GM12864 (cell line): ENCODE data around the gene TUSC1.

Experiments
- DNase-seq: peaks from one replicate; pipeline ENCODE4 v3.0.0-alpha.2; 2011; ENCODE audit warnings: low read depth
- H3K4me3 ChIP-seq: 2 replicates; pipeline ENCODE4 v1.5.1; 2011; ENCODE audit warnings: mild to moderate bottlenecking, low read depth, low read length, control low read depth
- TF ChIP-seq, protein P1 (sequence below): IDR thresholded peaks from 2 replicates; pipeline ENCODE4 v1.5.1; 2011; ENCODE audit warnings: low read depth, mild to moderate bottlenecking, moderate library complexity, low read length, control low read depth, inconsistent platforms; ENCODE audit errors: missing control alignments

TUSC1 gene

DNA sequence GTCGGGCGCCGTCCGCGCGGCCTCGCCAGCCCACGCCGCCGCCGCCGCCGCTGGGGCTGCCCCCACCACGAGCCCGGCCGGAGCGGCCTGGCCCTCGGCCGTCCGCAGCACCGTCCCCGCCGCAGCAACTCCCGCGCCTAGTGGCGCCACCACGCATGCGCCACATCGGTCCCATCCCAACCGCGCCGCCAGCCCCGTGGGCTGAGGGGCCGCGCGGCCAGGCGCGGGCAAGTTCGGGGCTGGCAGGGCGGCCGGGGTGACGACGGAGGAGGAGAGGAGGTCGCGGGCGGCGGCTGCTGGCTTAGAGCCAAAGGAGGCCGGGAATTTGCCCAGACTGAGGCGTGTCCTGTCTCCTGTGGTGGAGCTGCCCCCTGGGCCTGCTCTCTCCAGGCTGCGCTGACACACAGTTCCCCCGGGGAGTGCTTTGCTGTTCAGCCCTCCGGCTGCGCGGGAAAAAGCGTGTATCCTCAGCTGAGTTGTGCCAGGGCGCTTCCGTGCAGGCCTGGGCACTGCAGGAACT is at the start of gene TUSC1:
Gene TUSC1, minus strand, starts transcription at position 298 of the 520 bp plus-strand sequence. Its CDS starts 132 bp downstream, at position 166.
- no peak within 1 kb of the TSS for H3K4me3 ChIP-seq
- no peak for DNase-seq
- TF ChIP-seq, protein P1, sequence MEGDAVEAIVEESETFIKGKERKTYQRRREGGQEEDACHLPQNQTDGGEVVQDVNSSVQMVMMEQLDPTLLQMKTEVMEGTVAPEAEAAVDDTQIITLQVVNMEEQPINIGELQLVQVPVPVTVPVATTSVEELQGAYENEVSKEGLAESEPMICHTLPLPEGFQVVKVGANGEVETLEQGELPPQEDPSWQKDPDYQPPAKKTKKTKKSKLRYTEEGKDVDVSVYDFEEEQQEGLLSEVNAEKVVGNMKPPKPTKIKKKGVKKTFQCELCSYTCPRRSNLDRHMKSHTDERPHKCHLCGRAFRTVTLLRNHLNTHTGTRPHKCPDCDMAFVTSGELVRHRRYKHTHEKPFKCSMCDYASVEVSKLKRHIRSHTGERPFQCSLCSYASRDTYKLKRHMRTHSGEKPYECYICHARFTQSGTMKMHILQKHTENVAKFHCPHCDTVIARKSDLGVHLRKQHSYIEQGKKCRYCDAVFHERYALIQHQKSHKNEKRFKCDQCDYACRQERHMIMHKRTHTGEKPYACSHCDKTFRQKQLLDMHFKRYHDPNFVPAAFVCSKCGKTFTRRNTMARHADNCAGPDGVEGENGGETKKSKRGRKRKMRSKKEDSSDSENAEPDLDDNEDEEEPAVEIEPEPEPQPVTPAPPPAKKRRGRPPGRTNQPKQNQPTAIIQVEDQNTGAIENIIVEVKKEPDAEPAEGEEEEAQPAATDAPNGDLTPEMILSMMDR: no peak

DNA sequence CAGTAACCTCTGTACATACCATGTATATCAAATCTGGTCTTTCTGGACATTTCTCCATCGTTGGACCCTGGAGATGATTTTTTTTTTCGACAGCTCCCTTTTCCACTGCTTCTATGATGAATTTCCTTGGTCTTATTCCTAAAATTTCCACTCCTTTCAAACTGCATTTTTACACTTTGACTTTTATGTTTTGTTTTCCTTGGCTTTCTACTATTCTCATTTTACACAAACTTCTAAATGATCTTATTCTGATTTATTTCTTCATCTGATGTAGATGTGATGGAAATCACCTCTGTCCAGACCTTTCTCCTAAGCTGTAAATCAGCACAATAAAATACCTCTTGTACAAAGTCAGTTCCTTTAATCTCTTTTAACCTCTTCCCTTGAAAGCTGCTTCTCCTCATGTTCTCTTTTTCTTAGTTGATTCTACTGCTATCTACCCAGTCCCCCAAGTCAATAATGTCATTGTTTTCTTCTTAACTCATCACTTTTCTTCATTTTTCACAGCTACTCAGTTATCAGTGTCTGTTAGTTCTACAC is 48.7 kb upstream of the TUSC1 start:
- H3K4me3 ChIP-seq: no peak overlapping the region
- DNase-seq: no peak
- TF ChIP-seq, protein P1: no peak

- no peak for DNase-seq
- no peak overlapping the region for H3K4me3 ChIP-seq
- TF ChIP-seq, protein P1: no peak
Observed at GRCh38 chr9:25724424-25724823, 46.2 kb upstream of the TUSC1 start.

- DNase-seq: no peak
- TF ChIP-seq, protein P1: no peak
Observed at GRCh38 chr9:25716220-25716872, 38.1 kb upstream of the TUSC1 start.

DNA sequence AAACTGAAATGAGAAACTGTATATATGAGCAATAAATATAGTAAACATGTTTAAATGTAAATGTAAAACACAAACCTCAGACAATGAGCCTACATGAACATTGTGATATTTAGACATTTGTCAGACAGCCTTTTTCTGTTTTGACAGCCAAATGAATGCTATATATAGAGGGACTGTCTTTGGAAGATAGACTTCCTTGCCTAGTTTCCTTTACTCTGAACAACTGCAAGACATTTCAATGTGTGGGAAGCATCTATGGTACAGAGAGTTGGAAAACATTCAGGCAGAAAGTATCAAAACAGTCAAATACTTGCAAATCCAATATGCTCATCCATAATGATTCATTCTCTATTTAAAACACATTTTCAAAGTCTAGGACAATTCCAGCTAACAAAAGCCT is 31.7 kb upstream of the TUSC1 start:
- TF ChIP-seq, protein P1: no peak
- H3K4me3 ChIP-seq: no peak overlapping the region

More at GRCh38 chr9:25716220-25716872, 38.1 kb upstream of the TUSC1 start:
- no peak overlapping the region for H3K4me3 ChIP-seq

DNA sequence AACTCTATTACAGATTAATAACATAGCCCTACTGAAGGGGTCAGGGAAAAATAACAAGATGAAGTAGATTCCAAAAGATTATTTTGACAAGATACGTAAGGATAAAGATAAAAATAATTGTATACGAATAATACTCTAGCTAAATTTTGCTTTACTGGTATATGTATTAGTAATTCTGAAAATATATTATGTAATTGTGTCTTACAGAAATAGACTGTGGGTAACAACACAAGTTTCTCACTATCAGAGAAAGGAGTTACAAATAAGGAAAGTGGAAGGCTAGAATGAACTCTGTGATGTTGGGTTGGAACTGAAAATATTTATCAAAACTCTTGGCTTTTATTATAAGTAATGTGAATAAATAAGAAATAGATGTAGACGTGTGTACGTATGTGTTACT is 26.6 kb upstream of the TUSC1 start:
- TF ChIP-seq, protein P1: no peak
- H3K4me3 ChIP-seq: no peak overlapping the region
- no peak for DNase-seq

More for the DNA sequence above, 31.7 kb upstream of the TUSC1 start:
- DNase-seq: no peak
